MCF 10A (cell line): ENCODE results near the gene DDX1. TPM values are rescaled to one million over a fixed set of nuclear protein-coding genes. Genes with fewer than 3 reads are reported as not detected.

Experiments used
- BruUV-seq: library from RNA; stranded (reverse); fragments of 400-500 nt; replicated peaks from 2 replicates; lab custom pipeline; 2021; lab: Mats Ljungman, UMichigan
- CTCF ChIA-PET: fragments of 300-600 bp; sonication (Branson Sonifier 250); formaldehyde crosslinking; extraction: SDS; loops from one replicate; lab custom pipeline; 2021; ENCODE audit warnings: antibody characterized with exemption, inconsistent platforms; lab: Yijun Ruan, JAX
- POLR2A ChIA-PET: fragments of 300-600, 350-650 bp; sonication (Branson Sonifier 250); formaldehyde crosslinking; extraction: SDS; loops from one replicate; lab custom pipeline; 2020; ENCODE audit warnings: antibody characterized with exemption, inconsistent platforms; lab: Yijun Ruan, JAX
- DNase-seq: peaks from one replicate; pipeline ENCODE4 v3.0.0-alpha.2; 2018; ENCODE audit not compliant: unreplicated experiment
- H3K27ac Mint-ChIP-seq: one replicate; pipeline ENCODE4 v1.8.0; 2022; ENCODE audit warnings: mild to moderate bottlenecking, low read depth, mixed read lengths; ENCODE audit not compliant: unreplicated experiment
- H3K27me3 Mint-ChIP-seq: one replicate; pipeline ENCODE4 v1.8.0; 2022; ENCODE audit warnings: mixed read lengths; ENCODE audit not compliant: insufficient read depth, unreplicated experiment
- H3K36me3 Mint-ChIP-seq: one replicate; pipeline ENCODE4 v1.8.0; 2022; ENCODE audit warnings: mild to moderate bottlenecking, moderate library complexity, mixed read lengths; ENCODE audit not compliant: insufficient read depth, unreplicated experiment
- H3K4me1 Mint-ChIP-seq: one replicate; pipeline ENCODE4 v1.8.0; 2022; ENCODE audit warnings: mixed read lengths; ENCODE audit not compliant: insufficient read depth, unreplicated experiment
- H3K4me3 Mint-ChIP-seq: one replicate; pipeline ENCODE4 v1.8.0; 2022; ENCODE audit warnings: mild to moderate bottlenecking, moderate library complexity, mixed read lengths; ENCODE audit not compliant: unreplicated experiment
- H3K9me3 Mint-ChIP-seq: one replicate; pipeline ENCODE4 v1.8.0; 2022; ENCODE audit warnings: mixed read lengths; ENCODE audit not compliant: unreplicated experiment
- CTCF ChIP-seq: fragments of 200-600 bp; IDR thresholded peaks from one replicate; pipeline ENCODE4 v1.8.0; 2022; ENCODE audit warnings: antibody characterized with exemption, mild to moderate bottlenecking; ENCODE audit not compliant: unreplicated experiment
- intact Hi-C: fragments of 100-400 bp; cut with micrococcal nuclease; formaldehyde crosslinking; loops from 2 replicates; pipeline ENCODE4 v1.14.1; 2022
- total RNA-seq: library from RNA; stranded (reverse); gene quantifications from 2 replicates; pipeline ENCODE4 v1.2.3, GENCODE V29; 2022

The DDX1 gene
- total RNA-seq, 1 experiment from 2014 or later = 119 TPM

GRCh38 chr2:15640261-15640711, 48.6 kb downstream of the DDX1 start:
- Mint-ChIP-seq H3K4me3 (no peak overlapping the region), H3K4me1 (peaks cover 6% of the 10 kb centered on the region), H3K27me3 (no peaks in the 10 kb centered on the region), H3K9me3 (peaks cover 11% of the 10 kb centered on the region), H3K36me3 (peaks cover 16% of the 10 kb centered on the region), H3K27ac (no peak overlapping the region)
- no peak for TF ChIP-seq CTCF
- no TSS peak for BruUV-seq
- DNase-seq = peak; percentile 80
- intact Hi-C loops = loop anchor here (1.0 kb wide), 1 partner anchor 34 kb away; no protein-coding TSS in a partner anchor
- ChIA-PET POLR2A (interaction anchor here (1.4 kb wide), 1 partner anchor 968 kb away, joined by 4 read pairs; no protein-coding TSS in a partner anchor), CTCF (interaction anchor here (0.6 to 1.9 kb wide), 9 partner anchors 15 to 974 kb away, joined by 3 to 14 read pairs (median 3); no protein-coding TSS in a partner anchor)

- peaks cover 11% of the 10 kb centered on the region for H3K9me3 Mint-ChIP-seq
- intact Hi-C loops = loop anchor here (1.0 kb wide), 1 partner anchor 34 kb away; no protein-coding TSS in a partner anchor
- ChIA-PET CTCF (interaction anchor here (0.6 to 1.9 kb wide), 6 partner anchors 16 to 968 kb away, joined by 3 to 14 read pairs (median 4); no protein-coding TSS in a partner anchor), POLR2A (no interaction called here)
- BruUV-seq = no TSS peak
- TF ChIP-seq CTCF = no peak
- H3K27me3 Mint-ChIP-seq = no peaks in the 10 kb centered on the region
- no peak for DNase-seq
- H3K4me3 Mint-ChIP-seq = no peak overlapping the region
- peaks cover 16% of the 10 kb centered on the region for H3K36me3 Mint-ChIP-seq
- peaks cover 6% of the 10 kb centered on the region for H3K4me1 Mint-ChIP-seq
- H3K27ac Mint-ChIP-seq = no peak overlapping the region
Observed at GRCh38 chr2:15640784-15641183, 49.1 kb downstream of the DDX1 start.

GRCh38 chr2:15641530-15641982, 49.9 kb downstream of the DDX1 start:
- Mint-ChIP-seq H3K27ac (no peak overlapping the region), H3K36me3 (peaks cover 12% of the 10 kb centered on the region), H3K4me3 (no peak overlapping the region), H3K4me1 (peaks cover 6% of the 10 kb centered on the region), H3K9me3 (peaks cover 11% of the 10 kb centered on the region), H3K27me3 (no peaks in the 10 kb centered on the region)
- CTCF ChIA-PET = interaction anchor here (0.7 to 1.3 kb wide), 6 partner anchors 14 to 967 kb away, joined by 3 to 6 read pairs (median 3); no protein-coding TSS in a partner anchor
- no peak for TF ChIP-seq CTCF
- no TSS peak for BruUV-seq
- DNase-seq = no peak
- POLR2A ChIA-PET = interaction anchor here (0.5 kb wide), 1 partner anchor 393 kb away, joined by 3 read pairs; no protein-coding TSS in a partner anchor
- intact Hi-C loops = no loop called here

- peaks cover 9% of the 10 kb centered on the region for H3K36me3 Mint-ChIP-seq
- TF ChIP-seq CTCF = no peak
- BruUV-seq = no TSS peak
- DNase-seq = no peak
- H3K27ac Mint-ChIP-seq = no peak overlapping the region
- no peak overlapping the region for H3K4me3 Mint-ChIP-seq
- intact Hi-C loops = no loop called here
- no peaks in the 10 kb centered on the region for H3K27me3 Mint-ChIP-seq
- CTCF ChIA-PET = interaction anchor here (0.7 to 2.5 kb wide), 8 partner anchors 199 to 967 kb away, joined by 3 to 11 read pairs (median 4); no protein-coding TSS in a partner anchor
- H3K9me3 Mint-ChIP-seq = peaks cover 11% of the 10 kb centered on the region
- POLR2A ChIA-PET = interaction anchor here (0.5 to 0.8 kb wide), 2 partner anchors 86 to 392 kb away, joined by 3 read pairs; no protein-coding TSS in a partner anchor
- peaks cover 6% of the 10 kb centered on the region for H3K4me1 Mint-ChIP-seq
Observed at GRCh38 chr2:15642011-15642814, 50.5 kb downstream of the DDX1 start.
